Ovary (tissue), 3 donors: Measurements from ENCODE around the gene ITM2B.

Experiments
- POLR2A ChIP-seq: fragments of 450-650 bp; IDR thresholded peaks from one replicate; pipeline ENCODE4 v1.6.1; 2017; ENCODE audit warnings: antibody characterized with exemption, mild to moderate bottlenecking, moderate library complexity
- TF ChIP-seq, protein P1 (sequence below), 3 donors: fragments of 450-650 bp in 2 of 3; fragments of 200-600 bp in 1 of 3; IDR thresholded peaks; one replicate each; pipeline versions ENCODE4 v1.5.1 to v1.8.0; 2016 to 2022; ENCODE audit warnings: antibody characterized with exemption in 3 of 3, mild to moderate bottlenecking in 1 of 3
- donor health status: DM: no; HTN: no; CAD: no.

GRCh38 chr13:48224701-48225100, 8.3 kb upstream of the ITM2B start:
- TF ChIP-seq, protein P1, sequence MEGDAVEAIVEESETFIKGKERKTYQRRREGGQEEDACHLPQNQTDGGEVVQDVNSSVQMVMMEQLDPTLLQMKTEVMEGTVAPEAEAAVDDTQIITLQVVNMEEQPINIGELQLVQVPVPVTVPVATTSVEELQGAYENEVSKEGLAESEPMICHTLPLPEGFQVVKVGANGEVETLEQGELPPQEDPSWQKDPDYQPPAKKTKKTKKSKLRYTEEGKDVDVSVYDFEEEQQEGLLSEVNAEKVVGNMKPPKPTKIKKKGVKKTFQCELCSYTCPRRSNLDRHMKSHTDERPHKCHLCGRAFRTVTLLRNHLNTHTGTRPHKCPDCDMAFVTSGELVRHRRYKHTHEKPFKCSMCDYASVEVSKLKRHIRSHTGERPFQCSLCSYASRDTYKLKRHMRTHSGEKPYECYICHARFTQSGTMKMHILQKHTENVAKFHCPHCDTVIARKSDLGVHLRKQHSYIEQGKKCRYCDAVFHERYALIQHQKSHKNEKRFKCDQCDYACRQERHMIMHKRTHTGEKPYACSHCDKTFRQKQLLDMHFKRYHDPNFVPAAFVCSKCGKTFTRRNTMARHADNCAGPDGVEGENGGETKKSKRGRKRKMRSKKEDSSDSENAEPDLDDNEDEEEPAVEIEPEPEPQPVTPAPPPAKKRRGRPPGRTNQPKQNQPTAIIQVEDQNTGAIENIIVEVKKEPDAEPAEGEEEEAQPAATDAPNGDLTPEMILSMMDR (IDR thresholded peaks at IDR 0.05), result no peak
- TF ChIP-seq POLR2A, result no peak
